Measurements from ENCODE around the gene BTD. TPM values are rescaled to one million over a fixed set of nuclear protein-coding genes. Genes with fewer than 3 reads are reported as not detected.

BTD gene
- total RNA-seq, 1 experiment from 2014 or later: 5.6 TPM

DNA sequence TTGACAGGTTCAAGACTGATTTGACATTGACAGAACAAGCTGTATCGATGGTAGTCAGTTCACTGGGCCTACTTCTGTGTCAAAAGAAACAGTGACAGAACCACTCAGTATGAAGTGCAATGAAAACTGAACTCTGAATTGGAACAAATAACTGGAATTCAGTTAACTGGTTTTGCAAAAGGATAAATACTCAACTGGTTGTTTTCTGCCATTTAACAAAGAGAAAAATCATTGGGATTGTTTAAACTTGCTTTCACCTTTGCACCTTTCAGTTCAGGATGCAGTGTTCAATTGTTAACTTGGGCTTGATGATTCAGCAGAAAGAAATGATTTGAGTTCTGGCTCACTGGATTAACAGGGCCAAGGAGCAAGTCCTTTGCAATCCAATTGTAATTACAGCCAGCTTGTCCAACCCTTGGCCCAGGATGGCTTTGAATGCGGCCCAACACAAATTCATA is 4.9 kb downstream of the BTD start:
- Histone ChIP-seq H3K27ac (ENCODE audit: low read depth, low read length, poor library complexity, severe bottlenecking) (no peak overlapping the region), H3K27me3 (replicated peaks; ENCODE audit: insufficient read depth, low read depth, low read length, poor library complexity) (no peaks in the 10 kb centered on the region), H3K9me3 (ENCODE audit: low read depth, low read length, poor library complexity, severe bottlenecking) (no peaks in the 10 kb centered on the region), H3K4me3 (ENCODE audit: low read depth, low read length, poor library complexity, severe bottlenecking) (no peak overlapping the region), H3K36me3 (ENCODE audit: insufficient read depth, low read length, poor library complexity, severe bottlenecking) (no peaks in the 10 kb centered on the region), H3K4me1 (ENCODE audit: insufficient read depth, low read length, poor library complexity, severe bottlenecking) (no peaks in the 10 kb centered on the region)
- BruUV-seq (replicated peaks): no TSS peak
- TF ChIP-seq, protein P1, sequence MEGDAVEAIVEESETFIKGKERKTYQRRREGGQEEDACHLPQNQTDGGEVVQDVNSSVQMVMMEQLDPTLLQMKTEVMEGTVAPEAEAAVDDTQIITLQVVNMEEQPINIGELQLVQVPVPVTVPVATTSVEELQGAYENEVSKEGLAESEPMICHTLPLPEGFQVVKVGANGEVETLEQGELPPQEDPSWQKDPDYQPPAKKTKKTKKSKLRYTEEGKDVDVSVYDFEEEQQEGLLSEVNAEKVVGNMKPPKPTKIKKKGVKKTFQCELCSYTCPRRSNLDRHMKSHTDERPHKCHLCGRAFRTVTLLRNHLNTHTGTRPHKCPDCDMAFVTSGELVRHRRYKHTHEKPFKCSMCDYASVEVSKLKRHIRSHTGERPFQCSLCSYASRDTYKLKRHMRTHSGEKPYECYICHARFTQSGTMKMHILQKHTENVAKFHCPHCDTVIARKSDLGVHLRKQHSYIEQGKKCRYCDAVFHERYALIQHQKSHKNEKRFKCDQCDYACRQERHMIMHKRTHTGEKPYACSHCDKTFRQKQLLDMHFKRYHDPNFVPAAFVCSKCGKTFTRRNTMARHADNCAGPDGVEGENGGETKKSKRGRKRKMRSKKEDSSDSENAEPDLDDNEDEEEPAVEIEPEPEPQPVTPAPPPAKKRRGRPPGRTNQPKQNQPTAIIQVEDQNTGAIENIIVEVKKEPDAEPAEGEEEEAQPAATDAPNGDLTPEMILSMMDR (conservative IDR thresholded peaks at IDR 0.05; ENCODE audit: low read depth, low read length): no peak
- no peak for TF ChIP-seq EZH2 (IDR thresholded peaks at IDR 0.05; ENCODE audit: borderline replicate concordance, low read depth, low read length, poor library complexity, severe bottlenecking)
- POLR2A ChIA-PET (ENCODE audit: low non-redundant PET): interaction anchor here (0.7 kb wide), 1 partner anchor 364 kb away, joined by 3 read pairs; no protein-coding TSS in a partner anchor
- CTCF ChIA-PET: no interaction called here
- no peak for DNase-seq (ENCODE audit: low spot score)
- intact Hi-C loops (cut with micrococcal nuclease; ENCODE audit: unreplicated experiment): no loop called here

GRCh38 chr3:15610082-15610759 is 8.7 kb downstream of the BTD start:
- no peaks in the 10 kb centered on the region for H3K36me3 ChIP-seq (ENCODE audit: insufficient read depth, low read length, poor library complexity, severe bottlenecking)
- intact Hi-C loops (cut with micrococcal nuclease; ENCODE audit: unreplicated experiment): no loop called here
- DNase-seq (ENCODE audit: low spot score): no peak
- ChIA-PET CTCF (no interaction called here), POLR2A (ENCODE audit: low non-redundant PET) (no interaction called here)
- no peaks in the 10 kb centered on the region for H3K27me3 ChIP-seq (replicated peaks; ENCODE audit: insufficient read depth, low read depth, low read length, poor library complexity)
- H3K4me3 ChIP-seq (ENCODE audit: low read depth, low read length, poor library complexity, severe bottlenecking): no peak overlapping the region
- no peaks in the 10 kb centered on the region for H3K4me1 ChIP-seq (ENCODE audit: insufficient read depth, low read length, poor library complexity, severe bottlenecking)
- no peak overlapping the region for H3K27ac ChIP-seq (ENCODE audit: low read depth, low read length, poor library complexity, severe bottlenecking)
- no peaks in the 10 kb centered on the region for H3K9me3 ChIP-seq (ENCODE audit: low read depth, low read length, poor library complexity, severe bottlenecking)
- TF ChIP-seq, protein P1 (conservative IDR thresholded peaks at IDR 0.05; ENCODE audit: low read depth, low read length): no peak
- no peak for TF ChIP-seq EZH2 (IDR thresholded peaks at IDR 0.05; ENCODE audit: borderline replicate concordance, low read depth, low read length, poor library complexity, severe bottlenecking)
- no TSS peak for BruUV-seq (replicated peaks)

GRCh38 chr3:15611018-15611417 is 9.5 kb downstream of the BTD start:
- H3K36me3 ChIP-seq (ENCODE audit: insufficient read depth, low read length, poor library complexity, severe bottlenecking): no peaks in the 10 kb centered on the region
- H3K27me3 ChIP-seq (replicated peaks; ENCODE audit: insufficient read depth, low read depth, low read length, poor library complexity): no peaks in the 10 kb centered on the region
- no TSS peak for BruUV-seq (replicated peaks)
- DNase-seq (ENCODE audit: low spot score): no peak
- CTCF ChIA-PET: no interaction called here
- H3K27ac ChIP-seq (ENCODE audit: low read depth, low read length, poor library complexity, severe bottlenecking): no peak overlapping the region
- no peak overlapping the region for H3K4me3 ChIP-seq (ENCODE audit: low read depth, low read length, poor library complexity, severe bottlenecking)
- TF ChIP-seq, protein P1 (conservative IDR thresholded peaks at IDR 0.05; ENCODE audit: low read depth, low read length): no peak
- TF ChIP-seq EZH2 (IDR thresholded peaks at IDR 0.05; ENCODE audit: borderline replicate concordance, low read depth, low read length, poor library complexity, severe bottlenecking): no peak
- intact Hi-C loops (cut with micrococcal nuclease; ENCODE audit: unreplicated experiment): no loop called here
- H3K9me3 ChIP-seq (ENCODE audit: low read depth, low read length, poor library complexity, severe bottlenecking): no peaks in the 10 kb centered on the region
- POLR2A ChIA-PET (ENCODE audit: low non-redundant PET): no interaction called here
- H3K4me1 ChIP-seq (ENCODE audit: insufficient read depth, low read length, poor library complexity, severe bottlenecking): no peaks in the 10 kb centered on the region

Data from A673 (cell line).